Progenitor cell of endocrine pancreas (in vitro differentiated cells): ENCODE measurements around the gene LGI2. TPM values are rescaled to one million over a fixed set of nuclear protein-coding genes. Genes with fewer than 3 reads are reported as not detected.
A peak's percentile ranks its signal among the peaks of the same experiment; 100 is the strongest.

Source experiments
- DNase-seq: peaks from one replicate; pipeline ENCODE4 v3.0.0; 2021; ENCODE audit warnings: low spot score; ENCODE audit not compliant: unreplicated experiment
- H3K27ac Mint-ChIP-seq: 2 replicates; pipeline ENCODE4 v1.8.0; 2021; ENCODE audit warnings: mild to moderate bottlenecking, moderate library complexity, mixed read lengths
- H3K27me3 Mint-ChIP-seq: 2 replicates; pipeline ENCODE4 v1.8.0; 2021; ENCODE audit warnings: mixed read lengths
- H3K36me3 Mint-ChIP-seq: 2 replicates; pipeline ENCODE4 v1.8.0; 2022; ENCODE audit warnings: mixed read lengths; ENCODE audit not compliant: insufficient read depth
- H3K4me1 Mint-ChIP-seq: 2 replicates; pipeline ENCODE4 v1.8.0; 2021; ENCODE audit warnings: low read depth, mixed read lengths
- H3K4me3 Mint-ChIP-seq: 2 replicates; pipeline ENCODE4 v1.8.0; 2021; ENCODE audit warnings: low read depth, mild to moderate bottlenecking, moderate library complexity, mixed read lengths
- H3K9me3 Mint-ChIP-seq: 2 replicates; pipeline ENCODE4 v1.8.0; 2021; ENCODE audit warnings: low read depth, mixed read lengths
- CTCF ChIP-seq: fragments of 200-600 bp; sonication (generic); IDR thresholded peaks from one replicate; pipeline ENCODE4 v1.5.0; 2021; ENCODE audit warnings: antibody characterized with exemption, mild to moderate bottlenecking; ENCODE audit not compliant: unreplicated experiment
- total RNA-seq: library from RNA; stranded (reverse); gene quantifications from 2 replicates; pipeline ENCODE4 v1.2.1, GENCODE V29; 2021

LGI2 gene
- total RNA-seq, 1 donor from 2014 or later, result 17.4 TPM

DNA sequence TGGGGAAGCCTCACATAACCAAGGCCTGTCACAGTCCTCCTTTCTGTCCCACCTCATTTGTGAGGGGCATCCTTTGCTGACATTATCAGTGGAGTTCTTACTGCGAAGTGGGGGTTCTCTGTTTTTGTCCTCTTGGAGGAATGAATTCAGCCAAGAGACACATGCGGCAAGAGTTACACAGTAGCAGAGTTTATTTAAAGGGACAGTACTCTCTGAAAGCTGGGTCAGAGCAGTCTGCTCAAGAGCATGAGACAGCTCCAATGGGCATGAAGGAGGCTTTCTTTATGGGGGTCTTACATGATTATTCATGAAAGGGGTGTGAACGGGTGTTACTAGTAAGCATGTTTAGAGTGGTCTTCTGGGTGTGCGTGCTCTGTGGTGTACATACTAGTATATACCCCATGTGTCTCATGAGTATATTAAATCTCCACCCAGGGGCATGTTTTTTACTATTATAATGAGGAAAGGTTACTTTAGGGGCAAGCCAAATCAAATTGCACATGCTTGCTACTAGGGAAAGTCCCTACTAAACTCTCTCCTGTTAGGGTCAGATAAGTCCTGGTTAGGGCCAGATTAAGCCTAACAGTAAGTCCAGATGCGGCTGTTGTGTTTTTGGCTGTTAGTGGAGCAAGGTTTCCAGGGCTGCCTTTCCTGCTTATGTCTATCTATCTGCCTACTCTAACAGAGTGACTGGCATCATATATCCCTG lies 19.8 kb upstream of the LGI2 start:
- peaks cover 8% of the 10 kb centered on the region for H3K9me3 Mint-ChIP-seq
- H3K27ac Mint-ChIP-seq, result no peak overlapping the region
- peaks cover 1% of the 10 kb centered on the region for H3K36me3 Mint-ChIP-seq
- DNase-seq, result no peak
- no peaks in the 10 kb centered on the region for H3K27me3 Mint-ChIP-seq
- no peak for TF ChIP-seq CTCF
- no peaks in the 10 kb centered on the region for H3K4me1 Mint-ChIP-seq
- H3K4me3 Mint-ChIP-seq, result no peak overlapping the region

DNA sequence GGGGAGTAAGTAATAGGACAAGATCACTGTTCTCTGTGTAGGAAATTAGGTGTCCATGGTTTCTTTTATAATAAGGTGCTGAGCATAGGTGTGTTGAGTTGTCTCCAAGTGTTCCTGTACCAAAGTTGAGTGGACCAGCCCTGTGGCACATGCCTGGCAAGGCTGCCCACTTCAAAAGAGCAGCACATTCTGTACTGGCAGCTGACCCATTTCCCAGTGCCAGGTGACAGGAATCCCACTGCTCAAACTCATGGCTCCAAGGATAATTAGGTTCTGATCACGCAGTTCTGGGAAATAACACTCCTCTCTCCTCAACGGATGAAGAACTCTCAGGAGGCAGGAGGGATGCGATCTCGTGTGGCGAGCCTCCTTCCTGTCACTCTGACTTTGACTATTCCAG lies 12.8 kb upstream of the LGI2 start:
- no peaks in the 10 kb centered on the region for H3K9me3 Mint-ChIP-seq
- H3K27ac Mint-ChIP-seq, result no peak overlapping the region
- H3K4me3 Mint-ChIP-seq, result no peak overlapping the region
- no peaks in the 10 kb centered on the region for H3K4me1 Mint-ChIP-seq
- DNase-seq, result no peak
- H3K27me3 Mint-ChIP-seq, result peaks cover 19% of the 10 kb centered on the region
- H3K36me3 Mint-ChIP-seq, result no peaks in the 10 kb centered on the region
- no peak for TF ChIP-seq CTCF

DNA sequence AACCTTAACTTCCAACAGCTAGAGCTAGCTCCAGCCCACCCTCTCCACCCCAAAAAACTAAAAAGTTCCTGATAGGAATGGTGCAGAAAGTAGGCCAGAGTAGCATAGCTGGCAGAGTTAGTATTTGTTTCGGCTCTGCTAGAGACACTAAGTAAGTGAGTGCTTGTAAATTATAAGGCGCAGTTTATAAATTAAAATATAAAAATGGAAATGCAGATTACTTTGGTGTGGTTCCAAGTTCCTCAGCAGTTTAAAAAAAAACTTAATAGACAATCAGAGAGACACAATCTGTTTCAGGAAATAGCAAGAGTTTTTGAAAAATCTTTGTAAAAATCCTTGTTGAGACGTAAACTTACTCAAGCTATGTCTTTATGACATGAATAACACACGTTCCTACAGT lies 2.8 kb upstream of the LGI2 start:
- Mint-ChIP-seq H3K27me3 (peaks cover 45% of the 10 kb centered on the region), H3K27ac (no peak overlapping the region)
- DNase-seq, result no peak

DNA sequence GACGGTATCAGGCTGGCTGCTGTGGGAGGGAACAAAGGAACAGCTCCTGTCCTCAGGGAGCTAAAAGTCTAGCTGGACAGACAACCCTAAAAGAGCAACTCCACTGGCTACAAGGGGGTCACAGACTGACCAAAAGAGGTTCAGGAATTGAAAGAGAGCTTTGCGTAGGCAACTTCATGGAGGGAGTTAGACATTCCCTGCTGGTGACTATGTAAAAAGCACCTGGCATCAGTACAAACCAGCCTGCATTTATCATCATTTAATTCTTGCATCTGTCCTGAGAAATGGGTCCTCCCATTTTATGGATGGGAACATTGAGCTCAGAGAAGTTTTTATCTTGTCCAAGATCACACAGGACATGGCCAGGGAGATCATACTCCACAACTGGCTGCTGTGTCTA lies 1.4 kb upstream of the LGI2 start:
- peaks cover 8% of the 10 kb centered on the region for H3K4me1 Mint-ChIP-seq
- H3K9me3 Mint-ChIP-seq, result no peaks in the 10 kb centered on the region
- H3K27ac Mint-ChIP-seq, result no peak overlapping the region
- no peak for DNase-seq
- no peak for TF ChIP-seq CTCF
- peaks cover 2% of the 10 kb centered on the region for H3K36me3 Mint-ChIP-seq
- H3K4me3 Mint-ChIP-seq, result peak overlapping the region; percentile 76
- H3K27me3 Mint-ChIP-seq, result peaks cover 53% of the 10 kb centered on the region

More for the DNA sequence above, 2.8 kb upstream of the LGI2 start:
- H3K9me3 Mint-ChIP-seq, result no peaks in the 10 kb centered on the region
- H3K4me3 Mint-ChIP-seq, result no peak overlapping the region
- TF ChIP-seq CTCF, result no peak
- H3K36me3 Mint-ChIP-seq, result peaks cover 2% of the 10 kb centered on the region
- H3K4me1 Mint-ChIP-seq, result peaks cover 8% of the 10 kb centered on the region

DNA sequence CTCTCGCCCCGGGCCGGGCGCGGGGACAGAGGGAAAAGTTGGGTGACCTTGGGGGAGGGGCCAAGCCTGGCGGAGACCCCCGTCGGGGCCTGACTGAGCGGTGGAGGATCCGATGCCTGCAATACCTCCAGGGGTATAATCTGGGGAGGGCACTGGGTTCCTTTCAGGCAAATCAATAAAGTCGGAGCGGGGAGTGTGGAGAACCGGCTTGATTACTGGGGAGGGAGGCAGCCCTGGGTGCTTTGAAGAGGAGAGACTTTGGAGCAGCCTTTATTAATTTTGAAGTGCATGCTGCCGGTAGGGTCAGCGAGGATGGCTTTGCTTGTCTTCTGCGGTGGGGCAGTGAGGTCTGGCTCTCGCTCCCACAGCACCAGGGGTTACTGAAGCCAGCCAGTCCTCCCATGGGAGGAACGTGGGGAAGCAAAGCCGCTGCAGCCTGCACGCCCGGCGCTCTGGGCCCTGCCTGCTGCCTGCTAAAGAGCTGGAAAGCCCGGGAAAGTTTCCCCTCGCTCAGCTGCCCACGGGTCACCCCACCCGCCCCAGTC lies 403 bp upstream of the LGI2 start:
- peaks cover 47% of the 10 kb centered on the region for H3K27me3 Mint-ChIP-seq
- DNase-seq, result no peak
- H3K9me3 Mint-ChIP-seq, result no peaks in the 10 kb centered on the region
- TF ChIP-seq CTCF, result no peak
- H3K4me3 Mint-ChIP-seq, result peak overlapping the region; percentile 76
- peaks cover 8% of the 10 kb centered on the region for H3K4me1 Mint-ChIP-seq
- H3K27ac Mint-ChIP-seq, result peak overlapping the region; percentile 41
- peaks cover 2% of the 10 kb centered on the region for H3K36me3 Mint-ChIP-seq
